Measurements from ENCODE around the gene XRCC4.

XRCC4 gene

GRCh38 chr5:83071286-83072051, 5.9 kb upstream of the XRCC4 start:
- no peak for DNase-seq (ENCODE audit: low read depth, low spot score)

DNA sequence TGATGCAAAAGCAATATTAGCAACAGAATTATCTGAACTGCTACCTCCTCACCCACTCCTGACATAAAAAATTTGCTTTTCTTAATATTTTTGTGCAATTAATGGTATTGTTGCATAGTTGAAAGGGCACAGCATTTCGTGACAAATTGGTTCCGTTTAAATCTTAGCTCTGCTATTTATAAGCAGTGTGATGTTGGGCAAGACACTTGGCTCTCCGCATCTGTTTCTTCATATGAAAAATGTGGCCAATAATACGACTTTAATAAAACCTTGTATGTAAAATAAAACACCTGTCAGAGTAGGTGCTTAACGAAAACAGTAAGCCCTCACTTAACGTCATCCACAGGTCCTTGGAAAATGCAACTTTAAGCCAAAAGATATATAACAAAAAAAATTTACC, 4.4 kb upstream of the XRCC4 start:
- DNase-seq (ENCODE audit: low read depth, low spot score) = no peak

DNA sequence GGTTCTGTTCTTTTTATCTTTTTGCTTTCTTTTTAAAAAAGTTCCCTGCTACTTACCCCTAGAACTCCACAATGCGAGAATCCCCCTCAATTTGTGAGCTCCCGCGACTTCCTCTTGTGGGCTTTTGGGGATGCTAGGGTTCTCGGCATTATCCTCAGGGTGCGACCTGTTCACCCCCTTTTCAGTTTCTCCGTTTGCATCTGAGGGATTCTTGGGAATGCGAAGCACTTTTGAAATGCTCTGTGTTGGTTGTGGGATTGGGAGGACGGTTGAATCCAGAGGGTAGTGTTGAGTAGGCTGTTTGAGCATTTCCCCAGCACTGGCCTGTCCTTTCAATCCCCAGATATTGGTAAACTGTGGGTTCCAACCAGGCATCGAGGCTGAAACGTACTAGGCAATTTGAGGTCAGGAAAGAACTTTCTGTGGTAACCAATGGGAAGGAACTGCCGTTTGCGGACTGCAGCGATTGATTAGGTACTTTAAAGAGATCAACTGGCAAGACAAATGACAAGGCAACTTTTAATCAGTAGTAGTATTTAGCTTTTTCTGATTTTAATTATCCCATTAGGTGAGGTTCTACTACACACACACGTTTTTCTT, 415 bp downstream of the XRCC4 start:
- DNase-seq (ENCODE audit: low read depth, low spot score) = no peak

- DNase-seq (ENCODE audit: low read depth, low spot score) = no peak
These were observed 5.4 kb downstream of the XRCC4 start for GRCh38 chr5:83082750-83083149.

DNA sequence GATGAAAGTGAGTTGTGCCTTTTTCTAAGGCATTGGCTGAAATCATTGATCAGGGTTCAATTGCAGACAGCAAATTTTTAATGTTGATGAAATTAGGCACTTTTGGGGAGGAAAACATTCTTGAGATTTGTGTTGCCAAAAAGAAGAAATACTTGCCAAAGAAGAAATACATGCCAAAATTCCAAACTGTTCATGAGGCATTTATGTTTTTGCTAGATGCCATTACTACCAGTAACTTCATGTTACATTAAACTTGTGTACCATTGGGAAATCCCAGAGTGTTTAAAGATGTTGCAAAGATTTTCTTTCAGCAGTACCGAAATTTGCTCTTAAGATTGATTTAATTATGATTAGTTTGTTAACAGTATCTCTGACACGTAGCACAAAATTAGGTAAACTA, 7.0 kb downstream of the XRCC4 start:
- DNase-seq (ENCODE audit: low read depth, low spot score) = no peak

- no peak for DNase-seq (ENCODE audit: low read depth, low spot score)
These were observed 7.8 kb downstream of the XRCC4 start for GRCh38 chr5:83085106-83085505.

GRCh38 chr5:83090169-83090568, 12.8 kb downstream of the XRCC4 start:
- no peak for DNase-seq (ENCODE audit: low read depth, low spot score)

- no peak for DNase-seq (ENCODE audit: low read depth, low spot score)
These were observed 15.3 kb downstream of the XRCC4 start for GRCh38 chr5:83092619-83093018.

GRCh38 chr5:83093692-83094091, 16.3 kb downstream of the XRCC4 start:
- no peak for DNase-seq (ENCODE audit: low read depth, low spot score)

DNA sequence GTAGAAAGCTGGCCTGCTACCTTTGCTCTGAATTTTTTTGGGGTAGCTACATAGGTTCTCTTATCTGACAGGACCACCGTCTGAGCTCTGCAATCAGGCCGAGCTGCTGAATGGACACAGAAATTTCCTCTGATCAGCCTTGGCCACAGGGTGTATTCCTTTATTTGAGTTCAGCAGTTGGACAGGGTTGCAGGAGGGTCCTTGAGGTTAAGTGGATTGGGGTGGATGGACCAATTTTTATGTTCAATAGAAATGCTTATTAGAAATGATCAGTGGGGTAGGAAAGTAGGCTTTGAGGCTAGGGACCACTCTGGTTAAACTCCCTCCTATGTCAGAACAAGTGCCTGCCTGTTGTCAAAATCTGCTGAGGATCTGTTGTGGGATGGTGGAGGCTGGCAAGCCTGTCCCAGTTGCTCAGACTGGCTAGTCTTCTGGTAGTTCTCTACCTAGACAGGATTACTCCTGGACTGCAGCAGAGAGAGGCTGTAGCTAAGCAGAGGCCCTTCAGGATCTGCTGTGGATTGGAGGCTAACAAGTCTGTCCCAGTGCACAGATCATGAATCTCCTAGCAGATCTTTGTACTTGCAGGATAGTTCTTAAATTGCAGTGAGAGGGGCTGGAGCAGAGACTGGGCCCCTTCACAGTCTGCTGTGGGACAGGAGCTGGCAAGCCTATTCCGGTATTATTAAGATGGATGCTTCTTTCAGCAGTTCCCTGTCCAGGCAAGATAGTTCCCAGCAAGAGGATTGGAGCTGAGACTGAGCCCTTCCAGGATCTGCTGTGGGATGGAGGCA, 18.0 kb downstream of the XRCC4 start:
- DNase-seq (ENCODE audit: low read depth, low spot score) = no peak

DNA sequence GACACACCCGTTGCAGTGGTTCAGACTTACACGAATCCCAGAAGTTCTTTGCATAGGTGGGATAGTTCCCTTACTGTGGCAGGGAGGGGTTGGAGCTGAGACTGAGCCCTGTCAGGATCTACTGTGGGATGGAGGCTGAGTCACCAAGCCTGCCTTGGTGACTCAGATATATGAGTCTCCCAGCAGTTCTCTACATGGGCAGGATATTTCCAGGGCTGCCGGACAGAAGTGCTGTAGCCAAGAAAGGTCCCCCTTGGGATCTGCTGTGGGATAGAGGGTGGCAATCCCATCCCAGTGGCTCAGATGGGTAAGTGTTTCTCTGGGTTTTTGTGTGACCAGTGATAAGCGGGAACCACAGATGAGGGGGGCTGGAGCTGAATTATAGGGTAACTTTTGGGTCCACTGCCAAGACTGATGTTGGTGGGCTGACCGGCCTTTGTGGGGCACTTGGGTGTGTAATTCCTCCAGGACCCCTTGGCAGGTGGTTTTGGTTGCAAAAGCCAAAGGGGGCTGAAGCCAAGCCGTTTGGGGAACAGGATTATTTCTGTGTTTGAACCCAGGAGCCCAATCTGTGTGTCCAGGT, 18.7 kb downstream of the XRCC4 start:
- peak; percentile 78 for DNase-seq (ENCODE audit: low read depth, low spot score)

GRCh38 chr5:83096660-83097339, 19.5 kb downstream of the XRCC4 start:
- no peak for DNase-seq (ENCODE audit: low read depth, low spot score)

DNA sequence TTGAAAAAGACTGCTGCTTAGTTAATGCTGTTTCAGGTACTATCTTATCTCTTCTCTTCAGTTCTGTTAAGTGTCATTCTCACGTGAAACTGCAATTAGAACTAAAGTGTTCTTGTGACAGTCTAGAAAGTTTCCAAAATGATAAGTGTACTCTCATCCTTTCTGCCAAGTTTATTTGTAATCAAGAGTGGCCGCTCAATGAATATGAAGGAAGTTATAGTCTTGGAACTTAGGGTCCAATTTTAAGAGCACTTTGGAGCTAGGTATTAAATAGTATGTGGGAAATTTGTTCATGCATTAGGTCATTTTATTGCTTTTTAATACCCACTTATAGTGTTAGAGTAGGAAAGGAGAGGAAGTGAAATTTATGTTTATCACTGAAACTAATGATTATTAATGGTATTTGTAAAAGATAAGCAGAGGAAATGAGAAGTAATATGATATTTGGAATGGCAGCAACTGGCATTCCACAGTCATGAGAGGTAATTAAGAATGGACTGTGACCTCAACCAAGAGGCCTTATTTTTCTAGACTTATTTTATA, 20.4 kb downstream of the XRCC4 start:
- DNase-seq (ENCODE audit: low read depth, low spot score) = no peak

- DNase-seq (ENCODE audit: low read depth, low spot score) = no peak
These were observed 21.7 kb downstream of the XRCC4 start for GRCh38 chr5:83099001-83099400.

GRCh38 chr5:83099445-83099844, 22.1 kb downstream of the XRCC4 start:
- DNase-seq (ENCODE audit: low read depth, low spot score) = peak; percentile 15

DNA sequence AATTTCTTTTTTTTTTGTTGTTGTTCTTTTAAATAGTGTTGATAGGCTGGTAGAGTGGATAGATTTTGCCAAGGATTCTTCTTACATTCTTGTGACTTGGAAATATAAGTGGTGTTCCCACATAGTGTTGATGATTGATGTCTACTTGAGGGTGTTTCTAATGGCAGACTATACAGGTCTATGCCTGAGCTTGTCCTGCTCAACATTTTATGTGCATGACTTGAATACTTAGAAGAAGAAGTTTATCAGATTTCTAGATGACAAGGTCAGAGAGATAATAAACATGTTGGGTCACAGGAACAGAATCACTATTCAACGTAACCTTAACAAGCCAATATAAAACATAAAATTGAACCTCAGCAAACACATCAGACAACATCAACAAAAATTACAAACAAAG, 24.2 kb downstream of the XRCC4 start:
- DNase-seq (ENCODE audit: low read depth, low spot score) = no peak

GRCh38 chr5:83102364-83102980, 25.1 kb downstream of the XRCC4 start:
- no peak for DNase-seq (ENCODE audit: low read depth, low spot score)

DNA sequence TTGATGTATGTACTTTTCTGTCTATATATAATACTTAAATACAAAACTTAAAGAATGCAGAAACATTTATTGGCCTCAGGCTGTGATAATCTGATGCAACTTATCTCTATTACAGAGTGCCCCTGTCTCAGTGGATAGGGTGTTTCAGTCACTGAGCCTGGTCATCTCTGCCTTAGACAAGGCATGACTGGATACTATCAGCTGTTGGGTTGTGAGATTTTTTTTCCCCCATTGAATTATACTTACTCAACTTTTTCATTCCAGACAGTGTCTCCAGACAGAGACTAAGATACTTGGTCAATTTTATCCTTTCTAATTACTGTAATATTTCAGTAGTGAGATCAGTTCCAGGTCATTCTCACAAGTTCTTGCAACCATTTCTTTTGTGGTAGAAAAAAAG, 26.7 kb downstream of the XRCC4 start:
- no peak for DNase-seq (ENCODE audit: low read depth, low spot score)

DNA sequence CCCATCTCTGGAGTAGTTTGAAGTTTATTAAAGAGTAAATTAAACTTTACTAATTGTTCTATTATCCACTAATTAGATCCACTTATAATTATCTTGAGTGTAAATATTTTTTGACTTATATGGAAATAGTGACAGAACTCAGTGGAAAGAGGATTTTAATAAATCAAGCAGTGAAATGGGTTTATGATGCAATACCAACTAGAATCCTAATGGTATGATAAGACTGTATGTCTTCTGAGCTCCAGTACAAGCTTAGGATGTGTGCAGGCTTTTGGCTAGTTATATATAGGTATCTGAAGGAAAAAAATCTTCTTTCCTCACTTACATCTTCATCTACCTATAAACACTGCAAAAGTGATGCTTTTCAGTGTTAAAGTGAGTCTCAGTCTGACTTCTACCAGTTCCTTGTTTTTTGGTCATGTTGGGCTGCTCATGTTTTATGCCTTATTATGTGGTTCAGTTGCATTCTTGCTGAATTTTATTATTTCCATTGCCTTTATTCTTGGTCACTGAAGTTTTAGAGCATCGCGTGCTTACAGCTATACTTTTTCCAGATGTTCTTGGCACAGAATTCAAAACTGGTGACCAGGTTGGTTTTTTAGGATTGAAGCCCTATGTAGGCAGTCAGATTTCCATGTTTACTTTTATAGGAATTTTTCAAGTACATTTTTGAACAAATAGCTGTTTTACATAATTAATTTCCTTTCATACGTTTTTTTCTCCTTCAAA, 30.5 kb downstream of the XRCC4 start:
- DNase-seq (ENCODE audit: low read depth, low spot score) = no peak

GRCh38 chr5:83109380-83109779, 32.0 kb downstream of the XRCC4 start:
- no peak for DNase-seq (ENCODE audit: low read depth, low spot score)

Data from ELF-1 (cell line).